Hepatocyte (in vitro differentiated cells): ENCODE results near the gene MLST8.

Source experiments
- EZH2 ChIP-seq: fragments of 200-600 bp; sonication (generic); IDR thresholded peaks from 2 replicates; pipeline ENCODE4 v1.6.1; 2016; ENCODE audit warnings: antibody characterized with exemption, mild to moderate bottlenecking, borderline replicate concordance
- EZH2phosphoT487 ChIP-seq: fragments of 200-600 bp; sonication (generic); IDR thresholded peaks from one replicate; pipeline ENCODE4 v1.6.1; 2018; ENCODE audit warnings: antibody characterized with exemption, mild to moderate bottlenecking, low read depth, moderate library complexity; ENCODE audit not compliant: unreplicated experiment, severe bottlenecking
- TF ChIP-seq, protein P1 (sequence below): fragments of 200-600 bp; sonication (generic); IDR thresholded peaks from 2 replicates; pipeline ENCODE4 v1.5.1; 2016; ENCODE audit warnings: antibody characterized with exemption, mild to moderate bottlenecking; ENCODE audit not compliant: poor library complexity

- TF ChIP-seq, protein P1, sequence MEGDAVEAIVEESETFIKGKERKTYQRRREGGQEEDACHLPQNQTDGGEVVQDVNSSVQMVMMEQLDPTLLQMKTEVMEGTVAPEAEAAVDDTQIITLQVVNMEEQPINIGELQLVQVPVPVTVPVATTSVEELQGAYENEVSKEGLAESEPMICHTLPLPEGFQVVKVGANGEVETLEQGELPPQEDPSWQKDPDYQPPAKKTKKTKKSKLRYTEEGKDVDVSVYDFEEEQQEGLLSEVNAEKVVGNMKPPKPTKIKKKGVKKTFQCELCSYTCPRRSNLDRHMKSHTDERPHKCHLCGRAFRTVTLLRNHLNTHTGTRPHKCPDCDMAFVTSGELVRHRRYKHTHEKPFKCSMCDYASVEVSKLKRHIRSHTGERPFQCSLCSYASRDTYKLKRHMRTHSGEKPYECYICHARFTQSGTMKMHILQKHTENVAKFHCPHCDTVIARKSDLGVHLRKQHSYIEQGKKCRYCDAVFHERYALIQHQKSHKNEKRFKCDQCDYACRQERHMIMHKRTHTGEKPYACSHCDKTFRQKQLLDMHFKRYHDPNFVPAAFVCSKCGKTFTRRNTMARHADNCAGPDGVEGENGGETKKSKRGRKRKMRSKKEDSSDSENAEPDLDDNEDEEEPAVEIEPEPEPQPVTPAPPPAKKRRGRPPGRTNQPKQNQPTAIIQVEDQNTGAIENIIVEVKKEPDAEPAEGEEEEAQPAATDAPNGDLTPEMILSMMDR, result no peak
- TF ChIP-seq EZH2 (no peak), EZH2phosphoT487 (no peak)
Observed at GRCh38 chr16:2205967-2206313, 686 bp downstream of the MLST8 start.
